Endothelial cell of umbilical vein (primary cell): ENCODE measurements around the gene SLC19A1. TPM values are rescaled to one million over a fixed set of nuclear protein-coding genes. Genes with fewer than 3 reads are reported as not detected.

Experiments
- BruUV-seq: library from RNA; stranded (reverse); fragments of 400-500 nt; replicated peaks from 2 replicates; lab custom pipeline; 2021; lab: Mats Ljungman, UMichigan
- CTCF ChIA-PET: fragments of 300-600, 350-600 bp; sonication (Branson Sonifier 250); formaldehyde crosslinking; loops from one replicate; lab custom pipeline; 2021; ENCODE audit warnings: antibody characterized with exemption, inconsistent platforms; lab: Charles Lee
- POLR2A ChIA-PET: fragments of 300-600, 350-600 bp; sonication (Branson Sonifier 250); formaldehyde crosslinking; loops from one replicate; lab custom pipeline; 2021; ENCODE audit warnings: antibody characterized with exemption, inconsistent platforms; lab: Charles Lee
- DNase-seq: peaks from one replicate; pipeline ENCODE4 v3.0.0-alpha.2; 2011; ENCODE audit warnings: low read depth, low spot score
- FAIRE-seq: peaks from 2 replicates; lab custom pipeline; 2011; peaks lifted over from hg19 to GRCh38; lab: Jason Lieb, UNC
- H2AFZ ChIP-seq: 2 replicates; pipeline ENCODE4 v1.6.0; 2012; ENCODE audit warnings: low read depth, low read length, control low read depth, inconsistent platforms
- H3K27ac ChIP-seq: 2 replicates; pipeline ENCODE4 v1.5.1; 2011; ENCODE audit warnings: low read depth, mild to moderate bottlenecking, control low read depth, low read length, moderate library complexity; ENCODE audit not compliant: insufficient read depth
- H3K27me3 ChIP-seq, 2 experiments: 2 replicates each; pipeline versions ENCODE4 v1.6.0 to v1.6.1; 2011; ENCODE audit warnings: low read length in 2 of 2, mixed read lengths in 1 of 2; ENCODE audit not compliant: control insufficient read depth in 2 of 2, insufficient read depth in 2 of 2
- H3K36me3 ChIP-seq, 2 experiments: 2 replicates in 1 of 2; 3 replicates in 1 of 2; pipeline ENCODE4 v1.5.1; 2011; ENCODE audit warnings: low read length in 2 of 2, mild to moderate bottlenecking in 1 of 2, moderate library complexity in 1 of 2; ENCODE audit not compliant: control insufficient read depth in 2 of 2, insufficient read depth in 2 of 2; ENCODE audit errors: extremely low read depth in 1 of 2
- H3K4me1 ChIP-seq: 3 replicates; pipeline ENCODE4 v1.5.1; 2011; ENCODE audit warnings: mild to moderate bottlenecking, low read length; ENCODE audit not compliant: control insufficient read depth, insufficient read depth; ENCODE audit errors: extremely low read depth
- H3K4me2 ChIP-seq: 2 replicates; pipeline ENCODE4 v1.6.1; 2011; ENCODE audit warnings: low read length, control low read depth, mixed read lengths; ENCODE audit not compliant: insufficient read depth
- H3K4me3 ChIP-seq, 3 experiments: fragments of 200-600 bp in 1 of 3; sonication (generic), shearing (Covaris generic) in 1 of 3; replicated peaks in 1 of 3; 2 replicates each; pipeline ENCODE4 v1.5.1; 2011 to 2016; ENCODE audit warnings: control low read depth in 3 of 3, low read length in 3 of 3, mild to moderate bottlenecking in 2 of 3, inconsistent platforms in 1 of 3, low read depth in 1 of 3, moderate library complexity in 1 of 3; ENCODE audit not compliant: insufficient read depth in 1 of 3
- H3K79me2 ChIP-seq: 2 replicates; pipeline ENCODE4 v1.6.0; 2012; ENCODE audit warnings: low read length, inconsistent platforms; ENCODE audit not compliant: control insufficient read depth, insufficient read depth
- H3K9ac ChIP-seq: replicated peaks from 2 replicates; pipeline ENCODE3; 2011; ENCODE audit warnings: low read length, control low read depth; ENCODE audit not compliant: insufficient read depth; ENCODE audit errors: extremely low read depth
- H3K9me1 ChIP-seq: replicated peaks from 3 replicates; pipeline ENCODE4 v1.6.0; 2011; ENCODE audit warnings: mild to moderate bottlenecking, low read length; ENCODE audit not compliant: control insufficient read depth, insufficient read depth; ENCODE audit errors: extremely low read depth
- H3K9me3 ChIP-seq: replicated peaks from 2 replicates; pipeline ENCODE4 v1.5.1; 2012; ENCODE audit warnings: low read length, inconsistent platforms; ENCODE audit not compliant: control insufficient read depth, insufficient read depth
- H4K20me1 ChIP-seq: replicated peaks from 2 replicates; pipeline ENCODE3; 2011; ENCODE audit warnings: mild to moderate bottlenecking, low read length; ENCODE audit not compliant: control insufficient read depth, insufficient read depth; ENCODE audit errors: extremely low read depth
- CTCF ChIP-seq, 2 donors: IDR thresholded peaks; 1 replicate in 1 of 2; 2 replicates in 1 of 2; pipeline ENCODE4 v1.5.1; 2011; ENCODE audit warnings: low read length in 2 of 2, mild to moderate bottlenecking in 2 of 2, moderate library complexity in 2 of 2, control low read depth in 1 of 2, inconsistent platforms in 1 of 2, low read depth in 1 of 2; ENCODE audit not compliant: insufficient read depth in 1 of 2; ENCODE audit errors: extremely low read depth in 1 of 2
- EZH2 ChIP-seq: IDR thresholded peaks from 2 replicates; pipeline ENCODE4 v1.6.1; 2012; ENCODE audit warnings: borderline replicate concordance, low read depth, mild to moderate bottlenecking, moderate library complexity, low read length, inconsistent platforms; ENCODE audit not compliant: severe bottlenecking
- FOS ChIP-seq: IDR thresholded peaks from 2 replicates; pipeline ENCODE4 v1.6.1; 2011; ENCODE audit warnings: mild to moderate bottlenecking, low read length, moderate library complexity, borderline replicate concordance; ENCODE audit not compliant: insufficient read depth
- GATA2 ChIP-seq: IDR thresholded peaks from 2 replicates; pipeline ENCODE4 v1.7.0; 2011; ENCODE audit warnings: low read depth, mild to moderate bottlenecking, moderate library complexity, mixed read lengths, low read length; ENCODE audit not compliant: insufficient read length, insufficient read depth
- JUN ChIP-seq: IDR thresholded peaks from 2 replicates; pipeline ENCODE4 v1.6.1; 2011; ENCODE audit warnings: borderline replicate concordance, low read depth; ENCODE audit not compliant: insufficient read length, insufficient read depth
- MAX ChIP-seq: IDR thresholded peaks from 2 replicates; pipeline ENCODE4 v1.6.1; 2011; ENCODE audit not compliant: insufficient read depth, insufficient read length
- MYC ChIP-seq: IDR thresholded peaks from one replicate; pipeline ENCODE4 v1.6.1; 2011; ENCODE audit warnings: mild to moderate bottlenecking, low read depth, low read length
- POLR2A ChIP-seq: IDR thresholded peaks from 2 replicates; pipeline ENCODE4 v1.6.1; 2012; ENCODE audit warnings: low read depth, mild to moderate bottlenecking, control low read depth, low read length
- POLR2AphosphoS5 ChIP-seq: IDR thresholded peaks from 2 replicates; pipeline ENCODE4 v1.6.1; 2012; ENCODE audit warnings: low read depth, mild to moderate bottlenecking, control low read depth, low read length, moderate library complexity; ENCODE audit not compliant: insufficient read depth
- dilution Hi-C: fragments of 300-500 bp; cut with MboI; formaldehyde crosslinking; loops from one replicate; pipeline ENCODE4 v1.15.0; 2019; ENCODE audit warnings: low sequenced_read_pairs; ENCODE audit not compliant: extremely low pct_ligation_motif_present
- intact Hi-C: fragments of 100-400 bp; cut with micrococcal nuclease; formaldehyde crosslinking; loops from one replicate; pipeline ENCODE4 v1.10.0; 2022
- polyA plus RNA-seq, 4 experiments: library from polyadenylated mRNA; depleted of rRNA in 3 of 4; stranded (reverse) in 3 of 4; unstranded in 1 of 4; fragments of >200 nt; gene quantifications; 2 replicates each; pipeline versions ENCODE4 v1.2.1 to v1.2.3, GENCODE V29; 2011 to 2012; ENCODE audit warnings: missing spikeins in 1 of 4
- total RNA-seq: library from RNA; stranded (reverse); gene quantifications from 2 replicates; pipeline ENCODE4 v1.2.3, GENCODE V29; 2021

SLC19A1 gene
- total and polyA plus RNA-seq, 2 donors (not counting 3 experiments of a cell fraction or from before 2014, with no cell fraction given) = 36.3 to 54.6 TPM

GRCh38 chr21:45459171-45460010 lies 82.8 kb downstream of the SLC19A1 start:
- intact Hi-C loops = no loop called here
- no peak for FAIRE-seq
- H3K4me2 ChIP-seq = no peak overlapping the region
- TF ChIP-seq FOS = no peak
- no peak for TF ChIP-seq POLR2AphosphoS5
- TF ChIP-seq GATA2 = no peak
- TF ChIP-seq JUN = no peak
- no peak for TF ChIP-seq MAX
- no peak for TF ChIP-seq EZH2
- no peak for TF ChIP-seq POLR2A
- TF ChIP-seq MYC = no peak
- TF ChIP-seq CTCF (IDR thresholded peaks at IDR 0.05; ENCODE audit: extremely low read depth in 1 of 2, insufficient read depth in 1 of 2, low read depth in 1 of 2, low read length in 2 of 2) = no peak
- no peaks in the 10 kb centered on the region for H3K9me3 ChIP-seq
- ChIA-PET POLR2A (no interaction called here), CTCF (interaction anchor here (1.0 to 1.6 kb wide), 4 partner anchors 10 to 319 kb away, joined by 3 to 5 read pairs (median 4); no protein-coding TSS in a partner anchor)
- no peaks in the 10 kb centered on the region for H3K9me1 ChIP-seq
- no peak for DNase-seq
- peaks cover 11% of the 10 kb centered on the region for H3K4me1 ChIP-seq
- dilution Hi-C loops = no loop called here
- H4K20me1 ChIP-seq = no peaks in the 10 kb centered on the region
- BruUV-seq = no TSS peak
- no peak overlapping the region for H3K9ac ChIP-seq
- no peaks in the 10 kb centered on the region for H3K27me3 ChIP-seq
- no peak overlapping the region for H2AFZ ChIP-seq
- H3K4me3 ChIP-seq = no peak overlapping the region
- H3K79me2 ChIP-seq = peaks cover 27% of the 10 kb centered on the region
- peaks cover 0 to 8% of the 10 kb centered on the region in 2 experiments for H3K36me3 ChIP-seq
- H3K27ac ChIP-seq = no peak overlapping the region
